RWPE1 (cell line): ENCODE results near the gene DAPK1.

ENCODE experiments used
- CTCF ChIA-PET: fragments of 350-600 bp; sonication (Branson Sonifier 250); formaldehyde crosslinking; extraction: SDS; loops from one replicate; lab custom pipeline; 2021; lab: Yijun Ruan, JAX
- POLR2A ChIA-PET: fragments of 400-600 bp; formaldehyde crosslinking; extraction: SDS; loops from one replicate; lab custom pipeline; 2020; ENCODE audit warnings: antibody characterized with exemption; ENCODE audit not compliant: low non-redundant PET; lab: Yijun Ruan, JAX
- DNase-seq: peaks from one replicate; pipeline ENCODE4 v3.0.0; 2012; ENCODE audit warnings: low spot score
- H3K27ac ChIP-seq: fragments of 450-650 bp; 2 replicates; pipeline ENCODE4 v1.5.1; 2017
- TF ChIP-seq, protein P1 (sequence below): fragments of 450-650 bp; conservative IDR thresholded peaks from 2 replicates; pipeline ENCODE4 v1.5.1; 2017; ENCODE audit warnings: low read depth, mild to moderate bottlenecking

Gene DAPK1

DNA sequence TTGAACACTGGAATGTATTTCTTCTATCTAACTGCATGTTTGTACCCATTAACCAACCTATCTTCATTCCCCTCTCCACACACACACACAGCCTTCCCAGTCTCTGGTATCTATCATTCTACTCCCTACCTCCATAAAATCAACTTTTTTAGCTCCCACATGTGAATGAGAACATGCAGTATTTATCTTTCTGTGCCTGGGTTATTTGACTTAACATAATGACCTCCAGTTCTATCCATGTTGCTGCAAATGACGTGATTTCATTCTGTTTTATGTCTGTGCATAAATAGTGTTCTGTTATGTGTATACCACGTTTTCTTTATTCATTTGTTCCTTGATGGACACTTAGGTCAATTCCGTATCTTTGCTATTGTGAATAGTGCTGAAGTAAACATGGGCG lies 189.5 kb downstream of the DAPK1 start:
- POLR2A ChIA-PET: no interaction called here
- CTCF ChIA-PET: interaction anchor here (0.7 kb wide), 2 partner anchors 126 to 362 kb away, joined by 3 read pairs; no protein-coding TSS in a partner anchor

DNA sequence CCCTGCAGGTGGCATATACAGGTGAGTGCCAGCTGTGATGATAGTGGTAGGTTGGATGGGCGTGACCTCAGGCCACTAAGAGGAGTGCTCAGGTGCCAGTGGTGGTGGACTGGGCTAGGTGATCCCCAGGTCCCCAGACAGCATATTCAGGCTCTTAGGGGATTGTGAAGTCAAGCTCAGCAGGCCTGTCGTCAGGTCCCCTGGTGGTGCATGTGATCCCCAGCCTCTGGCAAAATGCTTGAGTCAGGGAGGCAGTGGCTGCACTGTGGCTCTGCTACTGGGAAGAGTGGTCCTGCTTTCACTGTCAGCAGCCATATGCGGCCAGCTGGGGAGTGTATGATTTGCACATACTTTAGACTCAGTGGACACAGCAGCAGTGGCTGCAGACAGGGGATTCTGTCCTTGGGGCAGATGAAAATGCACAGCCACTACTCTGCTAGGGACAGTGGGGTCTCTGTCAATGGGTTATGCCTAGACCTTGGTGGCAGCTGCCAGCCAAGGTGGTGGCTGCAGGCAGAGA lies 196.6 kb downstream of the DAPK1 start:
- ChIA-PET CTCF (no interaction called here), POLR2A (no interaction called here)
- H3K27ac ChIP-seq: no peak overlapping the region
- TF ChIP-seq, protein P1, sequence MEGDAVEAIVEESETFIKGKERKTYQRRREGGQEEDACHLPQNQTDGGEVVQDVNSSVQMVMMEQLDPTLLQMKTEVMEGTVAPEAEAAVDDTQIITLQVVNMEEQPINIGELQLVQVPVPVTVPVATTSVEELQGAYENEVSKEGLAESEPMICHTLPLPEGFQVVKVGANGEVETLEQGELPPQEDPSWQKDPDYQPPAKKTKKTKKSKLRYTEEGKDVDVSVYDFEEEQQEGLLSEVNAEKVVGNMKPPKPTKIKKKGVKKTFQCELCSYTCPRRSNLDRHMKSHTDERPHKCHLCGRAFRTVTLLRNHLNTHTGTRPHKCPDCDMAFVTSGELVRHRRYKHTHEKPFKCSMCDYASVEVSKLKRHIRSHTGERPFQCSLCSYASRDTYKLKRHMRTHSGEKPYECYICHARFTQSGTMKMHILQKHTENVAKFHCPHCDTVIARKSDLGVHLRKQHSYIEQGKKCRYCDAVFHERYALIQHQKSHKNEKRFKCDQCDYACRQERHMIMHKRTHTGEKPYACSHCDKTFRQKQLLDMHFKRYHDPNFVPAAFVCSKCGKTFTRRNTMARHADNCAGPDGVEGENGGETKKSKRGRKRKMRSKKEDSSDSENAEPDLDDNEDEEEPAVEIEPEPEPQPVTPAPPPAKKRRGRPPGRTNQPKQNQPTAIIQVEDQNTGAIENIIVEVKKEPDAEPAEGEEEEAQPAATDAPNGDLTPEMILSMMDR: no peak
- no peak for DNase-seq

More for the DNA sequence above, 189.5 kb downstream of the DAPK1 start:
- no peak for DNase-seq
- TF ChIP-seq, protein P1: no peak
- no peak overlapping the region for H3K27ac ChIP-seq

DNA sequence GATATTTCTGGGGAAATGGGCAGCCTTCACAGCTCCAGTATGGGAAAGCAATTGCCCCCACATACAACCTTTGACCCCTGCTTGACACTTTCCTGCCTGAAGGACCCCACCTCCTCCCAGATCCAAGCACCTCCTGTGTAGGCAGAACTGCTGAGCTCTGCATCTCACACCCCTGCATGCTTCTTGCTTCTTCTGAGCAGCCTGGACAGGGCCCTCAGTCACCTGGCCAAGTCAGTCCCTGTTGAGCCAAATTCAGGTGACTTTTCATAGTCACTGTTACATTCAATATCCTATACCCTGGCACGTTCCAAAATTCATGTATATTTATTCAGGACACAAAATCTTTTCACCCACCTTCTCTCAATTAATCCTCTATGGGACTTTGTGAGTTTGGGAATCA lies 197.9 kb downstream of the DAPK1 start:
- TF ChIP-seq, protein P1: no peak
- CTCF ChIA-PET: interaction anchor here (0.6 to 1.1 kb wide), 3 partner anchors 10 to 117 kb away, joined by 3 to 6 read pairs (median 4); no protein-coding TSS in a partner anchor
- no peak for DNase-seq
- POLR2A ChIA-PET: no interaction called here
- H3K27ac ChIP-seq: no peak overlapping the region

DNA sequence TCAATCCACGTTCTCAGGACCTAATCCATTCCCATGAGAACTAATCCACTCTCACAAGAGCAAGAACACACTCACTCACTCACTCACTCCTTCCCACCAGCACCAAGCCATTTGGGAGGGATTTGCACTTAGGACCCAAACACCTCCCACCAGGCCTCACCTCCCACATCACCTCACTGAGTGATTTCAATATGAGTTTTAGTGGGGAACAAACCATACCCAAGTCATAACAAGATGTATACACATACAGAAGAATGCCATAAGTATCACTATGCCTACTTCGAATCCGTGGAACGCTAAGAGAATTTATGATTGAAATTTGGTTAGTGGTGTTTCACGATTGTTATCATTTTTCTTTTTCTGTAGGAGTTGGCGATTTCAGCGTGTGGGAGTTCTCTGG lies 199.0 kb downstream of the DAPK1 start:
- TF ChIP-seq, protein P1: no peak
- ChIA-PET CTCF (interaction anchor here (1.8 kb wide), 1 partner anchor 12 kb away, joined by 4 read pairs; no protein-coding TSS in a partner anchor), POLR2A (interaction anchor here (0.7 kb wide), 1 partner anchor 1756 kb away, joined by 3 read pairs; no protein-coding TSS in a partner anchor)
- DNase-seq: no peak
- H3K27ac ChIP-seq: no peak overlapping the region

DNA sequence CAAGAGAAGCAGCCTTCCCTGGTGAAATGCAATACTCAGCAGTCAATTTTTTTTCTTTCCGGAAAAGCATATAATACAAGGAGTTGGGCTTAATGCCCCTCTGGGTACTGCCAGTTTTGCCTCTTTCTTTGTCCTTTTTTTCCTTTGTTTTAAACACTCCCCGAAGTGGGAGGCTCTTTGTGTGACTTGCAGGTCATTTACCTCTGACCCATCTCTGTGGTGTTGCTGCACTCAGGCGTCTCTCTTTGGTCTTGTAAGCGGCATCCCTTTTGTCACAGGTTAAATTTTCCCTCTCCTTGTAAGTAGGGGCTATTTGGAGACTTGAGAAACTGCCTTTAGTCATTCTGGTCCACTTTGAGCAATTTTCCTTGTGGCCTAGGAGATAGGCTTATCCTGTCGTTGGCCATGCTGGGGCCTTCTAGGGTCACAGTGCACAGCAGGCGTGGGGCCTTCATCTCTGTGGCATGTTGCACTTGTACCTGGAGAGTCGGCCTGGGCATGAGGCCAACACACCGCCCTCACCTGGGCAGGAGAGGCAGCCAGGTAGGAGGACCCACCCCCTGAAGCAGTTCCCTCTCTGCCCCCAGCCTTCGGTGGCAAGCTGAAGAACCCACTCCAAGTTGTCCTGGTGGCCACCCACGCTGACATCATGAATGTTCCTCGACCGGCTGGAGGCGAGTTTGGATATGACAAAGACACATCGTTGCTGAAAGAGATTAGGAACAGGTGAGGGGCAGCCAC lies 200.6 kb downstream of the DAPK1 start:
- TF ChIP-seq, protein P1: no peak
- H3K27ac ChIP-seq: no peak overlapping the region
- DNase-seq: no peak
- ChIA-PET POLR2A (no interaction called here), CTCF (interaction anchor here (0.6 to 1.8 kb wide), 2 partner anchors 14 to 115 kb away, joined by 3 to 4 read pairs; no protein-coding TSS in a partner anchor)

DNA sequence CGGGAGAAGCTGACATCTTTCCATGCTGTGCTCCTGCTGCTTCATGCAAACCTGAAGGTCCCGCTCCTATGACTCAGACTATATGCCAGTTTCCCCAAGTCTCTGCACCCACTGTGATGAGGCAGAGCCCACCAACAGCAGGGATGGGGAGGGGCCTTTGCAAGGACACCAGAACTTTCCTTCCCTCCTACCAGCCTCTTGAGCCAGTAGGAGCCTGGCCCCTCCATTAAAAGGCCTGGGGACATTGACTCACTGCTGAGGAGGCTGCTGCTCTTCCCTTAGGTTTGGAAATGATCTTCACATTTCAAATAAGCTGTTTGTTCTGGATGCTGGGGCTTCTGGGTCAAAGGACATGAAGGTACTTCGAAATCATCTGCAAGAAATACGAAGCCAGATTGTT lies 202.2 kb downstream of the DAPK1 start:
- H3K27ac ChIP-seq: no peak overlapping the region
- ChIA-PET POLR2A (no interaction called here), CTCF (no interaction called here)
- TF ChIP-seq, protein P1: no peak
- DNase-seq: no peak
